ENCODE measurements around the gene FIP1L1. TPM values are rescaled to one million over a fixed set of nuclear protein-coding genes. Genes with fewer than 3 reads are reported as not detected.

The FIP1L1 gene
- total RNA-seq, 1 donor from 2014 or later: 20.4 TPM

GRCh38 chr4:53444954-53445353 is 67.5 kb downstream of the FIP1L1 start:
- Histone ChIP-seq H3K27ac (no peak overlapping the region), H3K4me3 (no peak overlapping the region), H3K36me3 (peaks cover 15 to 26% of the 10 kb centered on the region in 2 donors), H3K9me3 (no peaks in the 10 kb centered on the region), H3K27me3 (no peaks in the 10 kb centered on the region), H3K4me1 (no peaks in the 10 kb centered on the region)
- TF ChIP-seq CTCF (IDR thresholded peaks at IDR 0.05): no peak
- DNase-seq (ENCODE audit: low spot score in 2 of 2): no peak
- intact Hi-C loops (cut with DNase I): no loop called here

- Histone ChIP-seq H3K9me3 (no peaks in the 10 kb centered on the region), H3K4me1 (no peaks in the 10 kb centered on the region), H3K36me3 (peaks cover 15 to 44% of the 10 kb centered on the region in 2 donors), H3K4me3 (no peak overlapping the region), H3K27me3 (no peaks in the 10 kb centered on the region), H3K27ac (no peak overlapping the region)
- DNase-seq (ENCODE audit: low spot score in 2 of 2): no peak
- intact Hi-C loops (cut with DNase I): no loop called here
- TF ChIP-seq CTCF (IDR thresholded peaks at IDR 0.05): no peak
Observed at GRCh38 chr4:53450773-53451172, 73.3 kb downstream of the FIP1L1 start.

GRCh38 chr4:53453385-53453784 is 75.9 kb downstream of the FIP1L1 start:
- no peak for DNase-seq (ENCODE audit: low spot score in 2 of 2)
- Histone ChIP-seq H3K4me3 (no peak overlapping the region), H3K27ac (no peak overlapping the region), H3K9me3 (no peaks in the 10 kb centered on the region), H3K27me3 (no peaks in the 10 kb centered on the region), H3K4me1 (no peaks in the 10 kb centered on the region), H3K36me3 (peaks cover 18 to 57% of the 10 kb centered on the region in 2 donors)
- intact Hi-C loops (cut with DNase I): no loop called here
- no peak for TF ChIP-seq CTCF (IDR thresholded peaks at IDR 0.05)

GRCh38 chr4:53455766-53456165 is 78.3 kb downstream of the FIP1L1 start:
- Histone ChIP-seq H3K9me3 (no peaks in the 10 kb centered on the region), H3K27ac (no peak overlapping the region), H3K4me3 (no peak overlapping the region), H3K27me3 (no peaks in the 10 kb centered on the region), H3K36me3 (peaks cover 18 to 81% of the 10 kb centered on the region in 2 donors), H3K4me1 (no peaks in the 10 kb centered on the region)
- no peak for DNase-seq (ENCODE audit: low spot score in 2 of 2)
- intact Hi-C loops (cut with DNase I): no loop called here
- TF ChIP-seq CTCF (IDR thresholded peaks at IDR 0.05): no peak

GRCh38 chr4:53456178-53456577 is 78.7 kb downstream of the FIP1L1 start:
- Histone ChIP-seq H3K27me3 (no peaks in the 10 kb centered on the region), H3K27ac (no peak overlapping the region), H3K36me3 (peaks cover 21 to 85% of the 10 kb centered on the region in 2 donors), H3K4me3 (no peak overlapping the region), H3K4me1 (no peaks in the 10 kb centered on the region), H3K9me3 (no peaks in the 10 kb centered on the region)
- no peak for TF ChIP-seq CTCF (IDR thresholded peaks at IDR 0.05)
- intact Hi-C loops (cut with DNase I): no loop called here
- no peak for DNase-seq (ENCODE audit: low spot score in 2 of 2)

- Histone ChIP-seq H3K27me3 (no peaks in the 10 kb centered on the region), H3K9me3 (no peaks in the 10 kb centered on the region), H3K27ac (no peak overlapping the region), H3K36me3 (peaks cover 19 to 76% of the 10 kb centered on the region in 2 donors), H3K4me1 (no peaks in the 10 kb centered on the region), H3K4me3 (no peak overlapping the region)
- DNase-seq (ENCODE audit: low spot score in 2 of 2): no peak
- no peak for TF ChIP-seq CTCF (IDR thresholded peaks at IDR 0.05)
- intact Hi-C loops (cut with DNase I): no loop called here
Observed at GRCh38 chr4:53459548-53459947, 82.1 kb downstream of the FIP1L1 start.
